DND-41 (cell line): ENCODE data around the gene SMIM35.

ENCODE experiments used
- ATAC-seq: fragments of 200-7000 bp; cut with Tn5 transposase; 3 replicates; pipeline ENCODE4 v1.9.1; 2021; ENCODE audit warnings: low read depth; ENCODE audit not compliant: insufficient read depth
- DNase-seq: peaks from one replicate; pipeline ENCODE4 v3.0.0-alpha.2; 2020
- H2AFZ ChIP-seq: 2 replicates; pipeline ENCODE4 v1.6.0; 2012; ENCODE audit warnings: low read depth, low read length
- H3K27ac ChIP-seq: 2 replicates; pipeline ENCODE4 v1.5.1; 2012; ENCODE audit warnings: low read length, inconsistent platforms
- H3K27me3 ChIP-seq: fragments of 200-600 bp; sonication (generic); 2 replicates; pipeline ENCODE4 v1.6.0; 2012; ENCODE audit warnings: low read length, mild to moderate bottlenecking, inconsistent platforms; ENCODE audit not compliant: insufficient read depth, poor library complexity
- H3K36me3 ChIP-seq: 2 replicates; pipeline ENCODE4 v1.5.1; 2012; ENCODE audit warnings: low read length, inconsistent platforms; ENCODE audit not compliant: insufficient read depth
- H3K4me1 ChIP-seq: 2 replicates; pipeline ENCODE4 v1.5.1; 2012; ENCODE audit warnings: mild to moderate bottlenecking, low read length; ENCODE audit not compliant: insufficient read depth
- H3K4me2 ChIP-seq: 2 replicates; pipeline ENCODE4 v1.6.0; 2012; ENCODE audit warnings: mild to moderate bottlenecking, moderate library complexity, low read length, inconsistent platforms; ENCODE audit not compliant: insufficient read depth
- H3K4me3 ChIP-seq, 2 experiments: fragments of 200-600 bp in 1 of 2; shearing (Covaris generic) in 1 of 2; 2 replicates each; pipeline ENCODE4 v1.5.1; 2012 to 2016; ENCODE audit warnings: inconsistent platforms in 2 of 2, low read length in 2 of 2, mild to moderate bottlenecking in 2 of 2, low read depth in 1 of 2, moderate library complexity in 1 of 2
- H3K79me2 ChIP-seq: 2 replicates; pipeline ENCODE4 v1.6.0; 2012; ENCODE audit warnings: low read length, inconsistent platforms; ENCODE audit not compliant: insufficient read depth
- H3K9ac ChIP-seq: 2 replicates; pipeline ENCODE4 v1.6.0; 2012; ENCODE audit warnings: low read depth, mild to moderate bottlenecking, inconsistent platforms, low read length, moderate library complexity
- H3K9me3 ChIP-seq: 2 replicates; pipeline ENCODE4 v1.5.1; 2012; ENCODE audit warnings: low read length, moderate library complexity, mild to moderate bottlenecking, inconsistent platforms; ENCODE audit not compliant: insufficient read depth, severe bottlenecking
- H4K20me1 ChIP-seq: 2 replicates; pipeline ENCODE4 v1.6.0; 2012; ENCODE audit warnings: low read length; ENCODE audit not compliant: insufficient read depth
- EZH2 ChIP-seq: IDR thresholded peaks from 3 replicates; pipeline ENCODE4 v1.6.1; 2012; ENCODE audit warnings: borderline replicate concordance, low read depth, mild to moderate bottlenecking, moderate library complexity, low read length, inconsistent platforms; ENCODE audit not compliant: severe bottlenecking
- TF ChIP-seq, protein P1 (sequence below): IDR thresholded peaks from 2 replicates; pipeline ENCODE4 v1.5.1; 2012; ENCODE audit warnings: borderline replicate concordance, low read length, moderate library complexity, mild to moderate bottlenecking; ENCODE audit not compliant: poor library complexity, severe bottlenecking; ENCODE audit errors: extremely low read depth

The SMIM35 gene

GRCh38 chr11:118086913-118087768 lies at the start of gene SMIM35:
Gene SMIM35, minus strand, starts transcription at chr11:118086963. Its CDS starts 206 bp downstream, at chr11:118086757.
- Histone ChIP-seq H3K4me3 (no peak within 1 kb of the TSS), H2AFZ (no peak within 1 kb of the TSS), H3K27ac (no peak within 1 kb of the TSS), H3K36me3 (no peaks in the 10 kb centered on the region), H3K4me2 (no peak within 1 kb of the TSS), H3K9me3 (no peaks in the 10 kb centered on the region), H3K27me3 (peaks cover 18% of the 10 kb centered on the region), H3K79me2 (no peaks in the 10 kb centered on the region), H4K20me1 (0 out of 2 replicates have a peak, but pooled peaks cover 2% of the 10 kb centered on the region), H3K4me1 (no peaks in the 10 kb centered on the region), H3K9ac (no peak within 1 kb of the TSS)
- ATAC-seq (no peak), DNase-seq (no peak)
- TF ChIP-seq, protein P1, sequence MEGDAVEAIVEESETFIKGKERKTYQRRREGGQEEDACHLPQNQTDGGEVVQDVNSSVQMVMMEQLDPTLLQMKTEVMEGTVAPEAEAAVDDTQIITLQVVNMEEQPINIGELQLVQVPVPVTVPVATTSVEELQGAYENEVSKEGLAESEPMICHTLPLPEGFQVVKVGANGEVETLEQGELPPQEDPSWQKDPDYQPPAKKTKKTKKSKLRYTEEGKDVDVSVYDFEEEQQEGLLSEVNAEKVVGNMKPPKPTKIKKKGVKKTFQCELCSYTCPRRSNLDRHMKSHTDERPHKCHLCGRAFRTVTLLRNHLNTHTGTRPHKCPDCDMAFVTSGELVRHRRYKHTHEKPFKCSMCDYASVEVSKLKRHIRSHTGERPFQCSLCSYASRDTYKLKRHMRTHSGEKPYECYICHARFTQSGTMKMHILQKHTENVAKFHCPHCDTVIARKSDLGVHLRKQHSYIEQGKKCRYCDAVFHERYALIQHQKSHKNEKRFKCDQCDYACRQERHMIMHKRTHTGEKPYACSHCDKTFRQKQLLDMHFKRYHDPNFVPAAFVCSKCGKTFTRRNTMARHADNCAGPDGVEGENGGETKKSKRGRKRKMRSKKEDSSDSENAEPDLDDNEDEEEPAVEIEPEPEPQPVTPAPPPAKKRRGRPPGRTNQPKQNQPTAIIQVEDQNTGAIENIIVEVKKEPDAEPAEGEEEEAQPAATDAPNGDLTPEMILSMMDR = no peak
- no peak for TF ChIP-seq EZH2

- Histone ChIP-seq H3K36me3 (no peaks in the 10 kb centered on the region), H3K4me3 (no peak overlapping the region), H3K4me2 (no peak overlapping the region), H3K79me2 (no peaks in the 10 kb centered on the region), H3K4me1 (no peaks in the 10 kb centered on the region), H3K9ac (no peak overlapping the region), H2AFZ (no peak overlapping the region), H3K27me3 (peaks cover 33% of the 10 kb centered on the region), H4K20me1 (no peaks in the 10 kb centered on the region), H3K27ac (no peak overlapping the region), H3K9me3 (no peaks in the 10 kb centered on the region)
- ATAC-seq (no peak), DNase-seq (no peak)
- TF ChIP-seq, protein P1 = no peak
- TF ChIP-seq EZH2 = no peak
Observed at GRCh38 chr11:118136341-118136740, 49.6 kb upstream of the SMIM35 start.

GRCh38 chr11:118135796-118136165 lies 49.0 kb upstream of the SMIM35 start:
- H3K36me3 ChIP-seq = no peaks in the 10 kb centered on the region
- no peaks in the 10 kb centered on the region for H3K9me3 ChIP-seq
- ATAC-seq = no peak
- H3K79me2 ChIP-seq = no peaks in the 10 kb centered on the region
- peaks cover 33% of the 10 kb centered on the region for H3K27me3 ChIP-seq
- H3K27ac ChIP-seq = no peak overlapping the region
- no peak overlapping the region for H2AFZ ChIP-seq
- H3K4me3 ChIP-seq = no peak overlapping the region
- TF ChIP-seq, protein P1 = no peak
- TF ChIP-seq EZH2 = no peak
- DNase-seq = no peak
- no peaks in the 10 kb centered on the region for H4K20me1 ChIP-seq
- H3K4me1 ChIP-seq = no peaks in the 10 kb centered on the region
- no peak overlapping the region for H3K4me2 ChIP-seq
- no peak overlapping the region for H3K9ac ChIP-seq
